T-helper 2 cell treated with Interferon-gamma antibody and Interleukin-4, amounts not matched to agents 100 ng/mL and 5 ng/mL, for 36 hours (primary cell): ENCODE measurements around the gene ABI3. TPM values are rescaled to one million over a fixed set of nuclear protein-coding genes. Genes with fewer than 3 reads are reported as not detected.
"Not testable (repeated sequence)": the region's sequence is repeated elsewhere in the genome, so short reads cannot be mapped to it uniquely, and the experiment has no call there.

Experiments used
- intact Hi-C: fragments of 100-400 bp; cut with micrococcal nuclease; formaldehyde crosslinking; loops from one replicate; pipeline ENCODE4 v1.15.1; 2023
- total RNA-seq: library from RNA; stranded (reverse); gene quantifications from 2 replicates; pipeline ENCODE4 v1.2.3, GENCODE V29; 2022

ABI3 gene
- total RNA-seq, 1 donor from 2014 or later, result 44.0 TPM

- intact Hi-C loops, result no loop called here
These were observed 38.8 kb downstream of the ABI3 start for GRCh38 chr17:49249292-49249794.

- intact Hi-C loops, result no loop called here
These were observed 39.5 kb downstream of the ABI3 start for GRCh38 chr17:49249890-49250522.

GRCh38 chr17:49252148-49252695 is 41.7 kb downstream of the ABI3 start:
- intact Hi-C loops, result no loop called here

GRCh38 chr17:49254066-49254465 is 43.6 kb downstream of the ABI3 start:
- intact Hi-C loops, result no loop called here

- intact Hi-C loops, result no loop called here
These were observed 44.6 kb downstream of the ABI3 start for GRCh38 chr17:49255125-49255524.

- intact Hi-C loops, result no loop called here
These were observed 47.9 kb downstream of the ABI3 start for GRCh38 chr17:49258394-49258793.

GRCh38 chr17:49259663-49260010 is 49.1 kb downstream of the ABI3 start:
- intact Hi-C loops, result no loop called here

GRCh38 chr17:49260011-49260816 is 49.7 kb downstream of the ABI3 start:
- intact Hi-C loops, result no loop called here

- intact Hi-C loops, result no loop called here
These were observed 50.3 kb downstream of the ABI3 start for GRCh38 chr17:49260817-49261291.

- intact Hi-C loops, result not testable (repeated sequence)
These were observed 51.0 kb downstream of the ABI3 start for GRCh38 chr17:49261540-49261939.

GRCh38 chr17:49266233-49266632 is 55.7 kb downstream of the ABI3 start:
- intact Hi-C loops, result no loop called here

- intact Hi-C loops, result no loop called here
These were observed 57.4 kb downstream of the ABI3 start for GRCh38 chr17:49267912-49268311.

GRCh38 chr17:49269356-49269755 is 58.8 kb downstream of the ABI3 start:
- intact Hi-C loops, result no loop called here

Other genes starting within 250 kb of the ABI3 start
- not detected in 2 replicates for gene GIP, start 242.1 kb upstream of the ABI3 start, total RNA-seq
- 0.02 TPM in 1 of 2 replicates, not detected in the other for gene IGF2BP1, start 213.3 kb upstream of the ABI3 start, total RNA-seq
- gene B4GALNT2, start 77.9 kb upstream of the ABI3 start, total RNA-seq, result 0.02 TPM in 1 of 2 replicates, not detected in the other
- gene GNGT2, start 133 bp upstream of the ABI3 start, total RNA-seq, result 13.3 and 13.7 TPM in 2 replicates
- not detected in 2 replicates for gene PHOSPHO1, start 20.1 kb downstream of the ABI3 start, total RNA-seq
- gene ZNF652, start 151.5 kb downstream of the ABI3 start, total RNA-seq, result 22.0 and 23.6 TPM in 2 replicates
- 188 and 189 TPM in 2 replicates for gene PHB1, start 204.2 kb downstream of the ABI3 start, total RNA-seq